ENCODE data around the gene TRIM41.

Gene TRIM41

DNA sequence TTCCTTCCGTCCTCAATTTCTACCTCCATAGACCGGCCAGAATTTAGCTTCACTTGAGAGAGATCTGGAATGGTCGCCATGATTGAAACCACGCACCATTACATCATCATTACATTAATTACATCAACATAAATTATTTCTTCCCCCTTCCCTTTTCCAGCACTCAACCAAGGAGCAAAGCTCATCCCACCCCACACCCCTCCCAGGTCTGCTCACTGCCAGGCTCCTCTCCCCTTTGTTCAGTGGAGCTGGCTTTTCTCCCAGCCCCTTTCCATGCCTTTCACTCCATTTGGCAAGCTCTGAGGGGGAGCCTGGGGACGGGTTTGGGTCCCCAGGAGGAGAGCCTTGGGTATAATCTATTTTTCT is 12.2 kb downstream of the TRIM41 start:
- H3K4me3 ChIP-seq (replicated peaks; ENCODE audit: low read depth, low read length), result no peak overlapping the region
- TF ChIP-seq, protein P1, sequence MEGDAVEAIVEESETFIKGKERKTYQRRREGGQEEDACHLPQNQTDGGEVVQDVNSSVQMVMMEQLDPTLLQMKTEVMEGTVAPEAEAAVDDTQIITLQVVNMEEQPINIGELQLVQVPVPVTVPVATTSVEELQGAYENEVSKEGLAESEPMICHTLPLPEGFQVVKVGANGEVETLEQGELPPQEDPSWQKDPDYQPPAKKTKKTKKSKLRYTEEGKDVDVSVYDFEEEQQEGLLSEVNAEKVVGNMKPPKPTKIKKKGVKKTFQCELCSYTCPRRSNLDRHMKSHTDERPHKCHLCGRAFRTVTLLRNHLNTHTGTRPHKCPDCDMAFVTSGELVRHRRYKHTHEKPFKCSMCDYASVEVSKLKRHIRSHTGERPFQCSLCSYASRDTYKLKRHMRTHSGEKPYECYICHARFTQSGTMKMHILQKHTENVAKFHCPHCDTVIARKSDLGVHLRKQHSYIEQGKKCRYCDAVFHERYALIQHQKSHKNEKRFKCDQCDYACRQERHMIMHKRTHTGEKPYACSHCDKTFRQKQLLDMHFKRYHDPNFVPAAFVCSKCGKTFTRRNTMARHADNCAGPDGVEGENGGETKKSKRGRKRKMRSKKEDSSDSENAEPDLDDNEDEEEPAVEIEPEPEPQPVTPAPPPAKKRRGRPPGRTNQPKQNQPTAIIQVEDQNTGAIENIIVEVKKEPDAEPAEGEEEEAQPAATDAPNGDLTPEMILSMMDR (IDR thresholded peaks at IDR 0.05; ENCODE audit: low read depth, low read length, missing control alignments), result no peak
- no peak for DNase-seq (ENCODE audit: extremely low read depth, low read depth)

DNA sequence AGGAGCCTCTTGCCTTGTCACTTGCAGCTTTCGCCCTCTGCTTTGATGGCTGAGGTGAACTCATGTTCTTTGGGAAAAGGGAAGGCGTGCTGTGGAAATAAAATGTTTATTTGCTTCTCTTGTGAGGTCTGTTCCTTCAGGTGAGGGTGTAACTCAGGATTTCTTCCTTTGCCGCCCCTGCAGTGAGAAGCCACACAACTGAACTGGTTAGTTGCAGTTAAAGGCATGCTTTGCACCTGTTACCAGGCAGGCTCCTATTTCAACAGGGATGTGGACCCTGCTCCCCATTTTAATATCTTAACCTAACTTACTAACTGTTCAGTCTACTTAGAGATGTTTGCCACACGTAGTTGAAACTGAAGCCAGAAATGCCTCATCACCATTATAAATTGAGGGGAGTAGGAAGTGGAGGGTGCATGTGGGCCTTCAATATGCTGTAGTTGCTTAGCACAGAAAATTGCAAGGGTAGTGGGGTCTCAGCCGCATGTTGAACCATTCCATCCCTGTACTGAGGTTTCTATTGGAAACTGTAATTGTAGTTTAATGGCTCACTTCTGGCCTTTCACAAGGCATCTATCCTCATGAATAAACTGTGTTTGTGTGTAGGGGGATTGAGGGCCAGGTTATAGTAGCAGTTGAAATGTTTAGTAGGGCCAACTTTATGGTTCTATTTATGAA is 12.7 kb downstream of the TRIM41 start:
- H3K4me3 ChIP-seq (replicated peaks; ENCODE audit: low read depth, low read length), result no peak overlapping the region
- no peak for DNase-seq (ENCODE audit: extremely low read depth, low read depth)
- TF ChIP-seq, protein P1 (IDR thresholded peaks at IDR 0.05; ENCODE audit: low read depth, low read length, missing control alignments), result no peak

DNA sequence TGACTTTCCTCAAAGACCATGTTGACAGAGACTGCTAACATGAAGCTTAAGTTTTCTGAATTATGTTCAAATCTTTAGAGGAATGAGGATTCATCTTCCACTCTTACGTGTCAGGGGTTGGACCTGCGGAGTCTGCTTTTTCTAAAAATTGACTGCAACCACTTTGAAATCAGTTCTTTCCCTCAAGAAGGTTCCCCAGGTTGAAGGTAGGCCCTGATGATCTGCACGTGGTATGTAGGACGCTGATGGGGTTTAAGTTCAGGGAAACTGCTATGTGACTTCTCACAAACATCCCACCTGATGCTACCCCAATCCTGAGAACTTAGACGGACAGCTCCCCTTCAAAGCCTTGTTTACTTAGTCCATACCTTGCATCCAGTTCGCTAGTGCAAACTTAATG is 13.4 kb downstream of the TRIM41 start:
- TF ChIP-seq, protein P1 (IDR thresholded peaks at IDR 0.05; ENCODE audit: low read depth, low read length, missing control alignments), result no peak
- no peak for DNase-seq (ENCODE audit: extremely low read depth, low read depth)
- H3K4me3 ChIP-seq (replicated peaks; ENCODE audit: low read depth, low read length), result no peak overlapping the region

DNA sequence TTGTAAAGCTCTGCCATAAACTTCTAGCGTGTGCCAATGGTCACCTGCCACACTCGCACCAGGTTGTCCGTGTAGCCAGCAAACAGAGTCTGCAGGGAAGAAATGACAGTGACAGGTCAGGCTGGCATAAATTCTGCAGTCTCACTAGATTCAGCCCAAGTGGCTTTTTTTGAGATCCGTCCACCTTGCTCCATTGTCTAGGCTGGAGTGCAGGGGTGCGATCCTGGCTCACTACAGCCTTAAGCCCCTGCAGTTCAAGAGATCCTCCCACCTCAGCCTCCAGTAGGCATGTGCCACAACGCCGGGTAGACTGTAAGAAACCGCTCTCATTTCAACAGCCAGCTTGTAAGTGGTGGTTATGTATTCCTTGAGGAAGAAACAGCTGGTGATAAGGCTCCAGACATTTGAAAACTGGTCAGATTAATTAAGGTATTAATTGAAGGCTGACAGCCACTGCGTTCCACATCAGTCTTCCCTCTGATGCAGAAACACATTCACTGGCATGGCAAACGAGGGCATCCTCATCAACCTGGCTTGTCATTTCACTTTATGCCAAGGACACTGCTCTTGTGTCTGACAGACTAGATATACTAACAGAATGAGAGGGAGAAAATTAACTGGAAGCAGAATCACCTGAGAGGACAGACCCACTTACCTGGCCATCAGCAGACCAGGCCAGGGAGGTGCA is 14.0 kb downstream of the TRIM41 start:
- H3K4me3 ChIP-seq (replicated peaks; ENCODE audit: low read depth, low read length), result no peak overlapping the region
- TF ChIP-seq, protein P1 (IDR thresholded peaks at IDR 0.05; ENCODE audit: low read depth, low read length, missing control alignments), result no peak

DNA sequence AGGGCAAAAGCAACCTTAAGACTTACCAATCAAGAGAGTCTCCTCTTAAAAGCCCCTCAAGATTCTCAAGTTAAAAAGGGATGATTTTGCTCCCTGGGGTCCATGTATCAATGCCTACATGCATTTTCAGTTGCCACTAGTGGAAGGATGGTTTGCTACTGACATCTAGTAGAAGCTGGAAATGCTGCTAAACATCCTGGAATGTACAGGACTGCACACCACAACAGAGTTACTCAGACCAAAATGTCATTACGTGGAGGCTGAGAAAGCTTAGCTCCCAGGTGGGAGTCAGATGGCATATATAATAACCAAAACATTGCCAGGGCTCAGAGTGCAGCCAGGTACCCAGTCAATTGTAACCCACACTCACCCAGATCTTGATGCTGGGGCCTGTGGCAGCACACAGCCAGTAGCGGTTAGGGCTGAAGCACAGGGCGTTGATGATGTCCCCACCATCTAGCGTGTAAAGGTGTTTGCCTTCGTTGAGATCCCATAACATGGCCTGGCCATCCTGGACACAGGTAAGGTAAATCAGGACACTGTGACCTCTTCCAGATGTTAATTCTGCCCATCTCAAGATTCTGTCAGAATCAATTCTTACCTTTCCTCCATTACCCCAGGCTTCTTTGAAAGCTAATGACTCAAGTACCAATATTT is 14.8 kb downstream of the TRIM41 start:
- H3K4me3 ChIP-seq (replicated peaks; ENCODE audit: low read depth, low read length), result no peak overlapping the region
- DNase-seq (ENCODE audit: extremely low read depth, low read depth), result no peak
- TF ChIP-seq, protein P1 (IDR thresholded peaks at IDR 0.05; ENCODE audit: low read depth, low read length, missing control alignments), result no peak

More for the DNA sequence above, 14.0 kb downstream of the TRIM41 start:
- no peak for DNase-seq (ENCODE audit: extremely low read depth, low read depth)

DNA sequence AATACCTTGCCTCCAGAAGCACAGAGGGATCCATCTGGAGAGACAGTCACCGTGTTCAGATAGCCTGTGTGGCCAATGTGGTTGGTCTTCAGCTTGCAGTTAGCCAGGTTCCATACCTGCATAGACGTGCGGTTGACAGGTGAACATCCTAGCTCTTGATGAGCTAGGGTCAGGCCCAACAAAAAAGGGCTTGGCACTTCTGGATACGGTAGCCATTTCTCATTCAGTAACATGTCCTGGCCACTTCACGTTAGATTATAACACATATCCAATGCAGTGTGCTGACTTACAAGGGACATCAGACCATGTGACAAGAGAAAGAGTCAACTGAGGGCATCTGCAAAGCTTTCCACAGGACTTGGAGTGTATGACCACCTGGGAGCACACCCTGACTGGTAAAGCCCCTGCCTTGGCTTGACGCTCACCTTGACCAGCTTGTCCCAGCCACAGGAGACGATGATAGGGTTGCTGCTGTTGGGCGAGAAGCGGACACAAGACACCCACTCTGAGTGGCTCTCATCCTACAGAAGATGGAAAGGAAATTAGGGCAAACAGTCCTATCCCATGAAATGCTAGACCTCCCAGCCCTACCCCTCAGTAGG is 16.1 kb downstream of the TRIM41 start:
- H3K4me3 ChIP-seq (replicated peaks; ENCODE audit: low read depth, low read length), result peak overlapping the region; percentile 75
- TF ChIP-seq, protein P1 (IDR thresholded peaks at IDR 0.05; ENCODE audit: low read depth, low read length, missing control alignments), result no peak
- DNase-seq (ENCODE audit: extremely low read depth, low read depth), result no peak
